Germinal center (tissue), 1 donor: ENCODE measurements around the gene FLT4.

ENCODE experiments used
- DNase-seq: peaks from one replicate; pipeline ENCODE4 v3.0.0; 2012; ENCODE audit warnings: mixed read lengths, low spot score

Gene FLT4

GRCh38 chr5:180592176-180592575 is 57.2 kb downstream of the FLT4 start:
- DNase-seq = no peak

- DNase-seq = no peak
Observed at GRCh38 chr5:180591311-180591887, 58.0 kb downstream of the FLT4 start, which contains the start of gene SCGB3A1. Gene SCGB3A1, minus strand, starts transcription at chr5:180591499. Its CDS starts 37 bp downstream, at chr5:180591462.

- no peak for DNase-seq
Observed at GRCh38 chr5:180590543-180591310, 58.7 kb downstream of the FLT4 start.

- no peak for DNase-seq
Observed at GRCh38 chr5:180589771-180590542, 59.4 kb downstream of the FLT4 start.

GRCh38 chr5:180586870-180587269 is 62.5 kb downstream of the FLT4 start:
- no peak for DNase-seq

- no peak for DNase-seq
Observed at GRCh38 chr5:180586204-180586603, 63.2 kb downstream of the FLT4 start.

- no peak for DNase-seq
Observed at GRCh38 chr5:180583738-180584137, 65.7 kb downstream of the FLT4 start.

- DNase-seq = no peak
Observed at GRCh38 chr5:180580681-180581080, 68.7 kb downstream of the FLT4 start.

- DNase-seq = no peak
Observed at GRCh38 chr5:180575571-180575970, 73.8 kb downstream of the FLT4 start.

- DNase-seq = no peak
Observed at GRCh38 chr5:180568914-180569313, 80.5 kb downstream of the FLT4 start.

- no peak for DNase-seq
Observed at GRCh38 chr5:180563994-180564393, 85.4 kb downstream of the FLT4 start.

- no peak for DNase-seq
Observed at GRCh38 chr5:180558232-180558631, 91.2 kb downstream of the FLT4 start.

GRCh38 chr5:180557217-180557809 is 92.1 kb downstream of the FLT4 start:
- no peak for DNase-seq

- DNase-seq = no peak
Observed at GRCh38 chr5:180555168-180555921, 94.1 kb downstream of the FLT4 start.

GRCh38 chr5:180553530-180553929 is 95.9 kb downstream of the FLT4 start:
- DNase-seq = no peak
